Amygdala (tissue), 56 donors: Measurements from ENCODE around the gene ABITRAM.
"Not testable (repeated sequence)": the region's sequence is repeated elsewhere in the genome, so short reads cannot be mapped to it uniquely, and the experiment has no call there.

Experiments
- DNase-seq, 56 donors: peaks; one replicate each; lab custom pipeline; 2025; lab: John Stamatoyannopoulos, UW

Gene ABITRAM

DNA sequence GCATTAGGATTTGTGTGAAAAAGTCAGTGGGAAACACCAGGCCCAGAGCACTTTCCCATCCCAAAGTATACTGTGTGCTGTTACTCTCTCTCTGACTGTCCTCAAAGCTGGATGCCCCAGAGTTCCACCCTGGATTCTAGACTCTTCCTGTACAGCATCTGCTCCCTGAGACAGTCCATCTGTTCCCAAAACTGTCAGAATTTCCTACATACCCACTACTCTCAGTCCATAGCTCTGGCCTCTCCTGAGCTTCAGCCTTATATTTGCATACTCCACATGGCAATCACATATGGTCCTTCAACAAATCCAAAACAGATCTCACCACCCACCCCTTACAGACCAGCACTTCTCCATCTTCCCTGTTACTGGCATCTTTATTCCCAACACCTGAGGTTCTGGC, 9.7 kb upstream of the ABITRAM start:
- no peak for DNase-seq

DNA sequence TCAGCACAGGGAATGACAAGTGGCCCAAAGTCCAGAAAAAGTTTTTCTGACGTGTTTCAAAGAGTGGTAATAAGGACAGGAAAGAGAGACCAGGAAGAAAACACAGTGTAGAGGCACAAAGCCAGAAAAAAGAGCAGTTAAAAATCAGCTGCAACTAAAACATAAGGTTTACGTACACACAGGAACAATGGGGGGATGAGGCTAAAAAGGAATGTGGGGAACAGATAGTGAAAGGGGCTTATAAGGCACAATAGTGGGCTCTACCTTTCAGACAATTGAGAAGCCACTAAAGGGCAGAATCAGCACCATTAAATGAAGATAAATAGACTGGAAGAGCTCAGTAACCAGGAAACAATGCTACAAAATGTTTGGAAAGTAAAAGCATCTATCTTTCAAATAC, 5.8 kb upstream of the ABITRAM start:
- DNase-seq = no peak

DNA sequence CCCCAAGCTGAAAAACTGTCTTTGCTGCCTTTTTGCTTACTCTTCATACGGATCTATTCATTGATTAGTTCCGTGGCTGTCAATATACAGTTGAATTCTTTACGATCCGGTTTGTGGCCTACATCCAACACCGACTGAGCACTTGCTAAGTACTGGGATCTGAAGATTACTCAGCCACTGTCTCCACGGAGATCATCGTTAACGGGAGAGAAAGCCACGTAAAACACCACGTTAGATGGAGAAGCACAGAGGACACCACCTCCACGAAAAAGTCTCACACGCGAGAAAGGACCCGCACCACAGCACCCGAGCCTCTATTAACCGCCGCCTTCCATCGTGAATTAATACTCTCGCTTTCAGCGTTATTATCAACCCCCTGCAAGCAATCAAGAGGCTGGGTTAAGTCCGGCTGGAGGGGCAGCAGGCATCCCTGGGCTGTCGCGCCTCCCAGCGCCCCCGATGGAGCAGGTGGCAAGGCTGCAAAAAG, 926 bp upstream of the ABITRAM start:
- peak in 7 of 56 donors; percentile 10 to 38 (median 28) for DNase-seq

DNA sequence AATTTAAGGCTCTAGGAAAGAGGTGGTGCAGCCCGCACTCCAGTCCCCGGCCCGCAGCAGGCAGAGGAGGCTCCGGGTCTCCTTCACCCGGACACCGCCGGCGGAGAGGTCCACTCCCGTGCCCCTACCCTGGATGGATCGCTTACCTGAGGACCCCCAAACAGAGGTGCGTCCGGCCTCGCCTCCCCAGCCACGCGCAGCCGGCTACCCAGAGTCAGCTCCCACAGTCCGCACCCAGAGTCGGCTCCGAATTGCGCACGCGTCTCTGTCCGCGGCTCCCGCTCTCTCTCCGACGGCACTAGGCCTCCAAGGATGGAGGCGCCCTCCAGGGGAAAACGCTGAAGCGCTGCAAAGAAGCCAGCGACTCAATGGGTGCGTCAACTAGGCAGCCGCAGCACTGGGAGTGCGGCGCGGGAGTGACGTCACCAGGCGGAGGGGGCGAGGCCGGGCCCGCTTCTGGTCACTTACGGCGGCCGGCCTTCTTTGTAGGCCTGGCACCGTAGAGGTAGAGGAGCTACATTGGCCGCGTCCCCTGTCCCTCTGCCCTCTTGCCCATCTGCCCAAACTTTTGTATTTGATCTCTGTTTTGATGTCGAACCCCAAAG, 380 bp upstream of the ABITRAM start, which contains the start of gene ELP1:
TSS of gene ELP1 (minus strand) at position 407 of the 605 bp plus-strand sequence. CDS start 2,978 bp downstream, outside the sequence.
- DNase-seq = peak; percentile 35 to 95 (median 87)

GRCh38 chr9:108937561-108938305, 3.5 kb downstream of the ABITRAM start:
- no peak for DNase-seq

DNA sequence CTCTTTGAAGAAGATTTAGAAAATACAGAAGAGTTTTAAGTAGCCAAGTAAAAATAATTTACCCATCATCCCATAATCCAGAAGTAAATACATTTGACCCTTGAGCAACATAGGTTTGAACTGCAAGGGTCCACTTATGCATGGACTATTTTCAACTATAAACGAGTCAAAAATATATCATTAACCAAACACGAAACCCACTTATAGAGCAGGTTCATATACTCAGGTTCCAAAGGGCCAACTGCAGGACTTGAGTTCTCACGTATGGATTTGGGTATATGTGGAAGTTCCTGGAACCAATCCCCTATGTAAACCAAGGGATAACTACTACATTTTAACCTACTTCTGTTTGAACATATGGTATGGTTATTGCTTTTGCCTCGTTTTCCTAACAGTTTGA, 5.8 kb downstream of the ABITRAM start:
- no peak for DNase-seq

GRCh38 chr9:108950168-108950567, 16.0 kb downstream of the ABITRAM start:
- no peak for DNase-seq

DNA sequence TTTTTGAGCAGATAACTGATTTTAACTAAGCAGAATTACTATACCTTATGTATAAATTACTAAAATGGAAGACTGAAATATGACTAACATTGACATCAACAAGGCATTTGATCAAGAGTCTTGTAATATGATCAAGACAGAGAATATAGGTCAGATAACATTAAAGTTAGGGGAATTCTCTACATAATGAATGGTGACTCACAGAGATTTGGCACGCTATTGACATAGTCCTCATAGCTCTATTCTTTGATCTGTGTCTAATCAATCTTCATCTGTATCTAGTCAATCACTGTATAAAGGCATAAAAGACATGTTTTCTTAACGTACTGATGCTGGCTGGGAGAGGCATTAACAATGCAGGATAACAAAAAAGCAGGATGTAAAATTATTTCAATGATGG, 17.4 kb downstream of the ABITRAM start:
- DNase-seq = no peak

DNA sequence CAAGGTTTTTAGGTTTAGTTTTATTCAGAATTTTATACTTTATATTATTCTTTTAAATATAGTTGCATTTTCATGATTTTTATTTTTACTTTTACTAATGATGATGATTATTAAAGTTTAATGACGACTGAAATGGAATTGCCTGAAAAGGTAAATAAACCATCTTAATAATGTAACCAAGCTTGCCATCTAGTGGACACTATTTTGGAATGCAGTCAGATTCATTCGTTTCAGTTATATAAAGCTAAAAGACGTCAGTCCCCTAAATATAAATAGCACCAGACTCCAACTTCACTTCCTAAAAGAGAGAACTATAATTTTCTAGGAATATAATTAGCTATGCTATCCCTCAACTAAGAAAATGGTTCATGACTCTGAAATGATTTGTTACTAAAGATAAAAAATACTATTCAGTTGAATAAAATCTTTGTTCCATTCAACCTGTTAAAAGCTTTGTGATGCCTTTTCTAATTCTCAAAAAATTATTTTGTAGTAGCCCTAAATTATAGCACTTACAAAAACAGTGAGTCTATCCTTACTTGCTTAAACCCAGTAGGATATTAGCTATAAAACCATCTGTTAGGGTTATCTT, 19.9 kb downstream of the ABITRAM start:
- peak in 1 of 56 donors; percentile 40 for DNase-seq

GRCh38 chr9:108956022-108956630, 21.9 kb downstream of the ABITRAM start:
- DNase-seq = no peak

DNA sequence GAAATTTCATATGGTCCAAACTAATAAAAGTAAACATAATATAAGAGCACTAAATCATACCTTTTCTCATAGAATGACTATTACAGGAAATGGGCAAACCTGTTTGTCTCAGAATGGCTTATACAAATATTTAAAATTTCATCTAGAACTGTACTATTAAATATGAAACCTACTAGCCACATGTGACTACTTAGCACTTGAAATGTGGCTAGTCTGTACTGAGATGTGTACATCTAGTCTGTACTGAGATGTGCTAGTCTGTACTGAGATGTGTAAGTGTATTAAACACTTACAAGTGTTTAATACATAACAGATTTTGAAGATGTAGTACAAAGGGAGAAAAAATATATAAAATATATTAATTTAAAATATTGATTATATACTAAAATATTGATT, 22.4 kb downstream of the ABITRAM start:
- no peak for DNase-seq

- no peak for DNase-seq
Measured at GRCh38 chr9:108960331-108960730, 26.1 kb downstream of the ABITRAM start.

GRCh38 chr9:108961151-108961550, 27.0 kb downstream of the ABITRAM start:
- DNase-seq = no peak

GRCh38 chr9:108963459-108964143, 29.4 kb downstream of the ABITRAM start:
- DNase-seq = no peak

- DNase-seq = no peak
Measured at GRCh38 chr9:108967916-108968315, 33.7 kb downstream of the ABITRAM start.

GRCh38 chr9:108971392-108971791, 37.2 kb downstream of the ABITRAM start:
- DNase-seq = not testable (repeated sequence)

GRCh38 chr9:108972186-108972585, 38.0 kb downstream of the ABITRAM start:
- DNase-seq = no peak

DNA sequence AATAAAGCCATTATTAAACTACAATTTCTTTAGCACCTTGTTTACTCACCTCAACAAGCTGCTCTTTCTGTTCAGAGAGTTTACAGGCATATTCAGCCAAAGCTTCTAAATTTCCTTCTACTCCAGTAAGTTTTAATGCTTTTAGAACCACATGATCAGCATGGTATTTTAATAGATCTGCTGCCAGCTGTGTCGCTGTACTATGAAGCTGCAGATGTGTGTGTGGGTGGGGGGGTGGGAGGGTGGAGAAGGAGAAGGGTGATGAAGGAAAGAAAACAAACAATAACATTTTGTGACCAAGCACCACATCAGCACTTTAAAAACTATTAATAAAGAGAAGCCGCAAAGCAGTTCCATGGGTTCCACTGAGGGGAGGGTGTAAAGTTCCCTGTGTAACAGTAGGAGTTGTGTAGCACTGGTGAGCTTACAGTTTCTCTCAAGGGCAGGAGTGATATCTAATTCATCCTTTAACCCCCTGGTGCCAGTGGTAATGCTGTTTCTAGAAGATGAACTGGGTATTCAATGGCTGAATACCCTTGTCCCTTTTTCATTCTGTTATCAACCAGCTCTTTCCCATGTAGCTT, 38.5 kb downstream of the ABITRAM start:
- DNase-seq = no peak

GRCh38 chr9:108973895-108974294, 39.7 kb downstream of the ABITRAM start:
- no peak for DNase-seq

DNA sequence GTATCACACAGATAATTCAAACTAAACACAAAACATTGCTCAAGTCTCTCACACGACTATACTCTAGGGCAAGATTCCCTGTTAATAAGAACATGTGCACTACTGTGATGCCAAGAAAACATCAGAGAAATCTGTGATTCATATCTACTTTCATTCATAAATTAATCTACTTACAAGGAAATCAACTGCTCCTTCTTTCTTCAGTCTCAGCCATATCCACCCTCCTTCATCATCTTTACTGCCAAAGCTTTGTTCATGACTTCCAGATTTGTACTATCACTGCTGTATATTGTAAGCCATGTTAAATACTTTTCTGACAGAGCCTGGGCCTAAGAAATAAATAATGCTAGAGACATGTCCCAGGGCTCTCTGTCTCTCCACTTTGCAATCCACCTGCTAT, 44.0 kb downstream of the ABITRAM start:
- DNase-seq = no peak
